GM21528 (cell line): ENCODE measurements around the gene TMEM184B.

Experiments used
- ATAC-seq: cut with Tn5 transposase; IDR thresholded peaks from one replicate; pipeline ENCODE4 v1.9.1; 2021; ENCODE audit warnings: mild to moderate bottlenecking, moderate library complexity; ENCODE audit not compliant: unreplicated experiment, low FRiP score

The TMEM184B gene

GRCh38 chr22:38284042-38284402 is 11.2 kb upstream of the TMEM184B start:
- no peak for ATAC-seq

GRCh38 chr22:38282397-38282796 is 9.6 kb upstream of the TMEM184B start:
- ATAC-seq: no peak

- ATAC-seq: no peak
Observed at GRCh38 chr22:38276166-38276565, 3.4 kb upstream of the TMEM184B start.

GRCh38 chr22:38273135-38273826 is 471 bp upstream of the TMEM184B start:
- ATAC-seq: no peak

GRCh38 chr22:38271927-38272372 is 860 bp downstream of the TMEM184B start:
- ATAC-seq: no peak

- ATAC-seq: no peak
Observed at GRCh38 chr22:38271101-38271500, 1.7 kb downstream of the TMEM184B start.

GRCh38 chr22:38270091-38270992 is 2.5 kb downstream of the TMEM184B start:
- ATAC-seq: no peak

GRCh38 chr22:38269466-38269865 is 3.3 kb downstream of the TMEM184B start:
- no peak for ATAC-seq

- ATAC-seq: no peak
Observed at GRCh38 chr22:38267086-38267485, 5.7 kb downstream of the TMEM184B start.

- no peak for ATAC-seq
Observed at GRCh38 chr22:38266120-38266519, 6.7 kb downstream of the TMEM184B start.

- ATAC-seq: no peak
Observed at GRCh38 chr22:38264322-38264843, 8.4 kb downstream of the TMEM184B start.

- ATAC-seq: no peak
Observed at GRCh38 chr22:38262051-38262795, 10.6 kb downstream of the TMEM184B start.

- peak; percentile 14 for ATAC-seq
Observed at GRCh38 chr22:38260761-38261681, 11.8 kb downstream of the TMEM184B start.

- ATAC-seq: no peak
Observed at GRCh38 chr22:38259370-38259769, 13.4 kb downstream of the TMEM184B start.

- no peak for ATAC-seq
Observed at GRCh38 chr22:38258895-38259294, 13.9 kb downstream of the TMEM184B start.

- no peak for ATAC-seq
Observed at GRCh38 chr22:38257650-38258250, 15.1 kb downstream of the TMEM184B start.

GRCh38 chr22:38257181-38257580 is 15.6 kb downstream of the TMEM184B start:
- no peak for ATAC-seq

GRCh38 chr22:38255697-38256096 is 17.1 kb downstream of the TMEM184B start:
- ATAC-seq: no peak

- ATAC-seq: no peak
Observed at GRCh38 chr22:38251341-38251692, 21.5 kb downstream of the TMEM184B start.
